ENCODE measurements around the gene NTM. TPM values are rescaled to one million over a fixed set of nuclear protein-coding genes. Genes with fewer than 3 reads are reported as not detected.

Gene NTM
- total and polyA plus RNA-seq, 7 donors: 0.07 to 1.1 (median 0.22) TPM; not detected in 2

DNA sequence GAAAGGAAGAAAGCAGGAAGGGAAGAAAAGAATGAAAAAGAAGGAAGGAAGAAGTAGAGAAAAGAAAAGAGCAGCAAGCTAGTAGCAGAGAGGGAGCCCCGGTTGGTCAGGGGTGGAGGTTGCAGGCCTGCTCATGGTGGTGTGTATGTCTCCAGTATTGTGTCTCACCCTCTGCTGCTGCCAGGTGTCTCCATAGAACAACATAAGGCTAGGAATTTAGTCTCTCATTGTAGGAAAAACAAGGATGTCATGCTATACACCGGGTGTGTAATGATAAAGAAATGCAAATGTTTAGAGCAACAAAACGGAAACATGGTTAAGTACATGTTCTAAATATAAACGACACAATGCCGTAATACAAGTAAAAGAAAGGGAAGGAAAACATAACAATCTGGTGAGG is 342.5 kb downstream of the NTM start:
- 77 to 92% (median 89%) methylated on average over 5 of the region's 5 CpGs for WGBS, 3 donors
- no peak overlapping the region for H3K4me3 ChIP-seq
- H3K27ac ChIP-seq: no peak overlapping the region
- ATAC-seq: no peak
- H3K4me1 ChIP-seq: no peaks in the 10 kb centered on the region
- TF ChIP-seq, protein P1, sequence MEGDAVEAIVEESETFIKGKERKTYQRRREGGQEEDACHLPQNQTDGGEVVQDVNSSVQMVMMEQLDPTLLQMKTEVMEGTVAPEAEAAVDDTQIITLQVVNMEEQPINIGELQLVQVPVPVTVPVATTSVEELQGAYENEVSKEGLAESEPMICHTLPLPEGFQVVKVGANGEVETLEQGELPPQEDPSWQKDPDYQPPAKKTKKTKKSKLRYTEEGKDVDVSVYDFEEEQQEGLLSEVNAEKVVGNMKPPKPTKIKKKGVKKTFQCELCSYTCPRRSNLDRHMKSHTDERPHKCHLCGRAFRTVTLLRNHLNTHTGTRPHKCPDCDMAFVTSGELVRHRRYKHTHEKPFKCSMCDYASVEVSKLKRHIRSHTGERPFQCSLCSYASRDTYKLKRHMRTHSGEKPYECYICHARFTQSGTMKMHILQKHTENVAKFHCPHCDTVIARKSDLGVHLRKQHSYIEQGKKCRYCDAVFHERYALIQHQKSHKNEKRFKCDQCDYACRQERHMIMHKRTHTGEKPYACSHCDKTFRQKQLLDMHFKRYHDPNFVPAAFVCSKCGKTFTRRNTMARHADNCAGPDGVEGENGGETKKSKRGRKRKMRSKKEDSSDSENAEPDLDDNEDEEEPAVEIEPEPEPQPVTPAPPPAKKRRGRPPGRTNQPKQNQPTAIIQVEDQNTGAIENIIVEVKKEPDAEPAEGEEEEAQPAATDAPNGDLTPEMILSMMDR (IDR thresholded peaks at IDR 0.05): no peak
- H3K27me3 ChIP-seq (ENCODE audit: insufficient read depth in 3 of 3, low read length in 2 of 3): peaks cover 0 to 3% (median 0%) of the 10 kb centered on the region in 3 donors
- DNase-seq: no peak
- intact Hi-C loops (cut with DNase I): no loop called here
- no peaks in the 10 kb centered on the region for H3K36me3 ChIP-seq (ENCODE audit: insufficient read depth in 1 of 2, low read depth in 1 of 2)
- H3K9me3 ChIP-seq: no peaks in the 10 kb centered on the region

DNA sequence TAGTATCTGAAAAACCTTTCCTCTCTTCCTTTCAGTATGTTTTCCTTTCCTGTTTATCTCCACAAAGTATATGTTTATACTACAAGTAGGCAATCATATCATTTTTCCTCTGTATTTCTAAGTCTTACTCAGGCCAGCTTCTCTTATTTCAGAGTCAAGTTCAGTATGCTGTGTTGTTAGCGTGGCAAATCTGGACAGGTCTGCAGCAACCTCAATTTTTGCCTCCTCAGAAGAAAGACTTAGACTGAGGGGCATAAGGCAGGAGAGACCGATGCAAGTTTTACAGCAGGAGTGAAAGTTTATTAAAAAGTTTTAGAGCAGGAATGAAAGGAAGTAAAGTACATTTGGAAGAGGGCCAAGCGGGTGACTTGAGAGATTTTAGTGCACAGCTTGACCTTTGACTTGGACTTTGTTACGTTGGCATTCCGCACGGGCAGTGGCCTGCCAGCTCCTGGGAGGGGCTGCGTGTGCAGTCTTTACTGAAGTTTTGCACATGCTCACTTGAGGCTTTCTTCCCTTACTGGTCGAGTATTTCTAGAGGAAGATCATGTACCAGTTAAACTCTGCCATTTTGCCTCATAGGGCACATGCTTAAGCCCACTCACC is 343.2 kb downstream of the NTM start:
- intact Hi-C loops (cut with DNase I): no loop called here
- WGBS, 3 donors: 76 to 84% (median 81%) methylated on average over 8 of the region's 8 CpGs
- H3K4me3 ChIP-seq: no peak overlapping the region
- DNase-seq: no peak
- peaks cover 0 to 3% (median 0%) of the 10 kb centered on the region in 3 donors for H3K27me3 ChIP-seq (ENCODE audit: insufficient read depth in 3 of 3, low read length in 2 of 3)
- H3K36me3 ChIP-seq (ENCODE audit: insufficient read depth in 1 of 2, low read depth in 1 of 2): no peaks in the 10 kb centered on the region
- H3K27ac ChIP-seq: no peak overlapping the region
- no peaks in the 10 kb centered on the region for H3K9me3 ChIP-seq
- TF ChIP-seq, protein P1 (IDR thresholded peaks at IDR 0.05): no peak
- H3K4me1 ChIP-seq: no peaks in the 10 kb centered on the region
- no peak for ATAC-seq

DNA sequence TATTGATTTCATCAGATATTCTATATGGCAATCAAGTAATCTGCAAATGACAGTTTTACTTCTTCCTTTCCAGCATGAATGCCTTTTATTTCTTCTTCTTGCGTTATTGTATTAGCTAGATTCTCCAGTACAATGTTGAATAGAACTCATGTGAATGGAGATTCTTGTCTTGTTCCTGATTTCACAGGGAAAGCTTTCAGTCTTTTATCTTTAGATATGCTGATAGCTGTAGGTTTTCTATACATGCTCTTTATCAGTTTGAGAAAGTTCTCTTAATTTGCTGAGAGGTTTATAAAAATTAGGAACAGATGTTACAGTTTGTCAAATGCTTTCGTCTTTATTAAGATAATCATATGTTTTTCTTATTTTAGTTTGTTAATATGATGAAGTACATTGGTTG is 347.2 kb downstream of the NTM start:
- Histone ChIP-seq H3K4me1 (no peaks in the 10 kb centered on the region), H3K27ac (no peak overlapping the region), H3K36me3 (ENCODE audit: insufficient read depth in 1 of 2, low read depth in 1 of 2) (no peaks in the 10 kb centered on the region), H3K27me3 (ENCODE audit: insufficient read depth in 3 of 3, low read length in 2 of 3) (no peaks in the 10 kb centered on the region), H3K4me3 (no peak overlapping the region), H3K9me3 (no peaks in the 10 kb centered on the region)
- intact Hi-C loops (cut with DNase I): no loop called here
- DNase-seq: no peak
- no peak for ATAC-seq
- TF ChIP-seq, protein P1 (IDR thresholded peaks at IDR 0.05): no peak
- 64 to 84% (median 79%) methylated on average over 2 of the region's 2 CpGs for WGBS, 3 donors

DNA sequence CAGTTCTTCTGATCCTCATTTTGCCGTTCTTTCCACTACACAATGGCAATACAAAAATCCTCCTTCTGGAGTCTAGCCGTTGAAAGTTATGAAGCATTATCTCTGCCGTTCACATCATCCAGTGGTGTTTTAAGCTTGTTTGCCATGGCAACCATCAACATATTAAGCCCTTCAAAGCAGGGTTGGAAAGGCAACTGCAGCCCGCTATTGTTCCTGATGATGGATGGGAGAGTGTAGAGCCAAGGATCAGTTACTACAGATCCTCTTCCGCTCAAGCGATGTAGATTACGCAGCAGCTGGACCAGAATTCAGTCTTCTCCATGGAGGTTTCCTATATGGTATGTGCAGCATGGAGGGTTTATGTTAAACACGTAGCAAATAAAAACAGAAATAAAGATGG is 352.7 kb downstream of the NTM start:
- Histone ChIP-seq H3K27me3 (ENCODE audit: insufficient read depth in 3 of 3, low read length in 2 of 3) (peaks cover 0 to 2% (median 0%) of the 10 kb centered on the region in 3 donors), H3K4me1 (no peaks in the 10 kb centered on the region), H3K9me3 (no peaks in the 10 kb centered on the region), H3K36me3 (ENCODE audit: insufficient read depth in 1 of 2, low read depth in 1 of 2) (no peaks in the 10 kb centered on the region), H3K27ac (no peak overlapping the region), H3K4me3 (no peak overlapping the region)
- WGBS, 3 donors: 34 to 38% (median 35%) methylated on average over 8 of the region's 8 CpGs
- intact Hi-C loops (cut with DNase I): no loop called here
- TF ChIP-seq, protein P1 (IDR thresholded peaks at IDR 0.05): no peak
- no peak for DNase-seq
- ATAC-seq: no peak

DNA sequence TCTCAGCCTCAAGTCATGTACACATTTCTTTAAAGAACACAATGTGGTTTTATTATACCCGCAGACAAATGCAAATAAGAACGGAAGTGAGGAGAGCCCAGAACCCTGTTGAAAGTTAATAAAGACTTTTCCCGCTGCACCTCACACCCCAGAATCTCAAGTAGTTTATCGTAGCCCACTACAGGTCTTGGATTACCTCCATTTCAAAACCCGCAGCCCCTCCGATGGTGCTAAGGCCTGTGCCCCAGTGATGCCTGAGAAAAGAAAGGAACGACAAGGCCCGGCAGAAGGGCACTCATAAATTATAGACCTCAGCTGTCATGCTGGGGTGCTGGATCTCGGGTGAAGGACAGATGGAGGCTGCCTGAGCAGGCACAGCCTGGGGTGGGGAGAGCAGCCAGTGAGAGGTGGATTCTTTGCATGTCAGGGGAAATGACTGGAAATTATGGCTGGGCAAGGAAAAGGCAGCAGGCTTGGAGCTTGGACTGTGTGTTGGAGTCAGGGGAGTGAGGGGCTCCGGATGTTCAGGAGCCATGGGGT is 354.1 kb downstream of the NTM start:
- TF ChIP-seq, protein P1 (IDR thresholded peaks at IDR 0.05): no peak
- DNase-seq (no peak), ATAC-seq (no peak)
- Histone ChIP-seq H3K27me3 (ENCODE audit: insufficient read depth in 3 of 3, low read length in 2 of 3) (peaks cover 0 to 2% (median 0%) of the 10 kb centered on the region in 3 donors), H3K4me3 (no peak overlapping the region), H3K27ac (no peak overlapping the region), H3K36me3 (ENCODE audit: insufficient read depth in 1 of 2, low read depth in 1 of 2) (no peaks in the 10 kb centered on the region), H3K9me3 (no peaks in the 10 kb centered on the region), H3K4me1 (no peaks in the 10 kb centered on the region)
- intact Hi-C loops (cut with DNase I): no loop called here
- WGBS, 3 donors: 62 to 67% (median 62%) methylated on average over 10 of the region's 10 CpGs

All from psoas muscle (tissue), 8 donors.